ENCODE measurements around the gene ST3GAL2. TPM values are rescaled to one million over a fixed set of nuclear protein-coding genes. Genes with fewer than 3 reads are reported as not detected.

ST3GAL2 gene
- total and polyA plus RNA-seq, 9 of the 15 experiments (the other 6 are each of a cell fraction or from before 2014, with no cell fraction given), result 1.5 to 108 (median 34.3) TPM

DNA sequence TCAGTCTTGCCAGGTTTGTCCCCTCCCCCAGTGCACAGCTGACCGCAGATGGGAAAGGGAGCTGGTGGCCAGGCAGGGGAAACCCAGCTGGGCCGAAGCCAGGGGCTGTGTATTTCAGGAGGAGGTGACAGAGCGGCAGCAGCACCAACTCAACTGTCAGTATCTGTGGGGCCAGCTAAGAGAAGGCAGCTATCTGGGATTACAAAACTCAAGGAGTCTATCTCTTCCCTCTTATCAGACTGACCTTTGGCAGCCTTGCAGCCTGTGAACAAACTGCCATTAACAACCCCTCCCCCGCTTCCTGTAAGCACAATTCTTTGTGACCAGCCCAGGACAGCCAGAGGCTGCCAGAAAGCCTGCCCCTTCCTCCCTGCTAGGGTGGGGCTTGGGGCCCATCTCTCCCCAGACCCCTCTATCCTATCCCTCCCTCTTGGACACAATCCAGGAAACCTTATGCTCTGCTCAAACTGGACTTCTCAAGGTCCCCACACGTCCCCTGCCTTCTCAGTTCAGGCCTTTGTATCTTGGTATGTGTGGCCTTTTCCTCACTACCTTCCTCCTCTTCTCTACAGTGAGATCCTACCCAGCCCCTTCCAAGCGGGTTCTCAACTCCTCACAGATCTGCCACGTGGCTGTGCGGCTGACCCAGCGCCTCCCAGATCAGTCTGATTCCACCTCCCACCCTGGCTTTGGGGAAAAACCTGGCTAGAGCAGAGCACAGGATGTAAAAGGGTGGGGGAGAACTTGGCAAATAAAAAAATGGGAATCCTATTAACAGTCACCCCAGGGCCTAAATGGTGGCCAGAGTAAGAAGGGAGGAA lies 10.5 kb downstream of the ST3GAL2 start (continued):
- TF ChIP-seq, protein P1, sequence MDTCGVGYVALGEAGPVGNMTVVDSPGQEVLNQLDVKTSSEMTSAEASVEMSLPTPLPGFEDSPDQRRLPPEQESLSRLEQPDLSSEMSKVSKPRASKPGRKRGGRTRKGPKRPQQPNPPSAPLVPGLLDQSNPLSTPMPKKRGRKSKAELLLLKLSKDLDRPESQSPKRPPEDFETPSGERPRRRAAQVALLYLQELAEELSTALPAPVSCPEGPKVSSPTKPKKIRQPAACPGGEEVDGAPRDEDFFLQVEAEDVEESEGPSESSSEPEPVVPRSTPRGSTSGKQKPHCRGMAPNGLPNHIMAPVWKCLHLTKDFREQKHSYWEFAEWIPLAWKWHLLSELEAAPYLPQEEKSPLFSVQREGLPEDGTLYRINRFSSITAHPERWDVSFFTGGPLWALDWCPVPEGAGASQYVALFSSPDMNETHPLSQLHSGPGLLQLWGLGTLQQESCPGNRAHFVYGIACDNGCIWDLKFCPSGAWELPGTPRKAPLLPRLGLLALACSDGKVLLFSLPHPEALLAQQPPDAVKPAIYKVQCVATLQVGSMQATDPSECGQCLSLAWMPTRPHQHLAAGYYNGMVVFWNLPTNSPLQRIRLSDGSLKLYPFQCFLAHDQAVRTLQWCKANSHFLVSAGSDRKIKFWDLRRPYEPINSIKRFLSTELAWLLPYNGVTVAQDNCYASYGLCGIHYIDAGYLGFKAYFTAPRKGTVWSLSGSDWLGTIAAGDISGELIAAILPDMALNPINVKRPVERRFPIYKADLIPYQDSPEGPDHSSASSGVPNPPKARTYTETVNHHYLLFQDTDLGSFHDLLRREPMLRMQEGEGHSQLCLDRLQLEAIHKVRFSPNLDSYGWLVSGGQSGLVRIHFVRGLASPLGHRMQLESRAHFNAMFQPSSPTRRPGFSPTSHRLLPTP (IDR thresholded peaks at IDR 0.05; ENCODE audit: borderline replicate concordance, extremely low read depth, insufficient read length), result no peak
- no peak for TF ChIP-seq ZSCAN32 (CRISPR knock-in tag; IDR thresholded peaks at IDR 0.05)
- TF ChIP-seq BDP1 (IDR thresholded peaks at IDR 0.05; ENCODE audit: insufficient read depth, insufficient read length), result no peak
- TF ChIP-seq CHD2 (IDR thresholded peaks at IDR 0.05; ENCODE audit: low read depth, low read length), result peak; percentile 56
- peak; percentile 84; the same call in 1 of the 2 replicates for TF ChIP-seq ZNF584 (CRISPR knock-in tag; IDR thresholded peaks at IDR 0.05; ENCODE audit: low read depth)
- TF ChIP-seq TRIM28 (IDR thresholded peaks at IDR 0.05), result peak; percentile 84; the same call in 1 of the 2 replicates
- TF ChIP-seq TAF9B (IDR thresholded peaks at IDR 0.05; ENCODE audit: partially characterized antibody), result peak; percentile 100
- no peak for TF ChIP-seq FIP1L1 (IDR thresholded peaks at IDR 0.05; ENCODE audit: low read depth, low read length, poor library complexity, severe bottlenecking)
- TF ChIP-seq ZC3H8 (IDR thresholded peaks at IDR 0.05), result no peak; the same call in 1 of the 2 replicates
- no peak for TF ChIP-seq ATF1 (CRISPR knock-in tag; IDR thresholded peaks at IDR 0.05)
- TF ChIP-seq ATF1 (tag; IDR thresholded peaks at IDR 0.05), result peak; percentile 90
- TF ChIP-seq ZBTB17 (CRISPR knock-in tag; IDR thresholded peaks at IDR 0.05), result 0 out of 2 replicates have a peak, but pooled peaks have one; percentile 12
- peak; percentile 63 for TF ChIP-seq CEBPG (CRISPR knock-in tag; IDR thresholded peaks at IDR 0.05)
- peak; percentile 68 to 89 for TF ChIP-seq CEBPG (tag; conservative IDR thresholded peaks at IDR 0.05 in 1 of 2, IDR thresholded peaks at IDR 0.05 in 1 of 2)
- TF ChIP-seq PHF8 (IDR thresholded peaks at IDR 0.05; ENCODE audit: borderline replicate concordance, low read length), result no peak
- TF ChIP-seq LCOR (CRISPR knock-in tag; IDR thresholded peaks at IDR 0.05), result peak; percentile 86; the same call in 1 of the 2 replicates
- TF ChIP-seq ZNF3 (CRISPR knock-in tag; IDR thresholded peaks at IDR 0.05), result no peak
- TF ChIP-seq, protein P2, sequence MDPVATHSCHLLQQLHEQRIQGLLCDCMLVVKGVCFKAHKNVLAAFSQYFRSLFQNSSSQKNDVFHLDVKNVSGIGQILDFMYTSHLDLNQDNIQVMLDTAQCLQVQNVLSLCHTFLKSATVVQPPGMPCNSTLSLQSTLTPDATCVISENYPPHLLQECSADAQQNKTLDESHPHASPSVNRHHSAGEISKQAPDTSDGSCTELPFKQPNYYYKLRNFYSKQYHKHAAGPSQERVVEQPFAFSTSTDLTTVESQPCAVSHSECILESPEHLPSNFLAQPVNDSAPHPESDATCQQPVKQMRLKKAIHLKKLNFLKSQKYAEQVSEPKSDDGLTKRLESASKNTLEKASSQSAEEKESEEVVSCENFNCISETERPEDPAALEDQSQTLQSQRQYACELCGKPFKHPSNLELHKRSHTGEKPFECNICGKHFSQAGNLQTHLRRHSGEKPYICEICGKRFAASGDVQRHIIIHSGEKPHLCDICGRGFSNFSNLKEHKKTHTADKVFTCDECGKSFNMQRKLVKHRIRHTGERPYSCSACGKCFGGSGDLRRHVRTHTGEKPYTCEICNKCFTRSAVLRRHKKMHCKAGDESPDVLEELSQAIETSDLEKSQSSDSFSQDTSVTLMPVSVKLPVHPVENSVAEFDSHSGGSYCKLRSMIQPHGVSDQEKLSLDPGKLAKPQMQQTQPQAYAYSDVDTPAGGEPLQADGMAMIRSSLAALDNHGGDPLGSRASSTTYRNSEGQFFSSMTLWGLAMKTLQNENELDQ (CRISPR knock-in tag; IDR thresholded peaks at IDR 0.05; ENCODE audit: borderline replicate concordance), result no peak
- TF ChIP-seq, protein P3, sequence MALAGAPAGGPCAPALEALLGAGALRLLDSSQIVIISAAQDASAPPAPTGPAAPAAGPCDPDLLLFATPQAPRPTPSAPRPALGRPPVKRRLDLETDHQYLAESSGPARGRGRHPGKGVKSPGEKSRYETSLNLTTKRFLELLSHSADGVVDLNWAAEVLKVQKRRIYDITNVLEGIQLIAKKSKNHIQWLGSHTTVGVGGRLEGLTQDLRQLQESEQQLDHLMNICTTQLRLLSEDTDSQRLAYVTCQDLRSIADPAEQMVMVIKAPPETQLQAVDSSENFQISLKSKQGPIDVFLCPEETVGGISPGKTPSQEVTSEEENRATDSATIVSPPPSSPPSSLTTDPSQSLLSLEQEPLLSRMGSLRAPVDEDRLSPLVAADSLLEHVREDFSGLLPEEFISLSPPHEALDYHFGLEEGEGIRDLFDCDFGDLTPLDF (CRISPR knock-in tag; IDR thresholded peaks at IDR 0.05), result no peak
- TF ChIP-seq, protein P4, sequence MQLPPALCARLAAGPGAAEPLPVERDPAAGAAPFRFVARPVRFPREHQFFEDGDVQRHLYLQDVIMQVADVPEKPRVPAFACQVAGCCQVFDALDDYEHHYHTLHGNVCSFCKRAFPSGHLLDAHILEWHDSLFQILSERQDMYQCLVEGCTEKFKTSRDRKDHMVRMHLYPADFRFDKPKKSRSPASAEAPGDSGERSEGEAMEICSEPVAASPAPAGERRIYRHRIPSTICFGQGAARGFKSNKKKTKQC (CRISPR knock-in tag; IDR thresholded peaks at IDR 0.05), result no peak

Measured in K562 (cell line).